Lung (tissue), 12 donors: ENCODE results near the gene RNF11. TPM values are rescaled to one million over a fixed set of nuclear protein-coding genes. Genes with fewer than 3 reads are reported as not detected.

Source experiments
- ATAC-seq: fragments of 200-7000 bp; cut with Tn5 transposase; one replicate; pipeline ENCODE4 v1.9.1; 2020; ENCODE audit warnings: moderate number of reproducible peaks; ENCODE audit not compliant: insufficient read depth, low FRiP score
- DNase-seq, 3 donors: peaks; one replicate each; pipeline ENCODE4 v3.0.0-alpha.2; 2013 to 2017
- H3K27ac ChIP-seq, 2 donors: one replicate each; pipeline ENCODE4 v1.5.1; 2013; ENCODE audit warnings: mild to moderate bottlenecking in 2 of 2, moderate library complexity in 2 of 2, control low read depth in 1 of 2, inconsistent platforms in 1 of 2, low read depth in 1 of 2, low read length in 1 of 2
- H3K27me3 ChIP-seq, 3 donors: one replicate each; pipeline ENCODE4 v1.5.1; 2013; ENCODE audit warnings: low read length in 2 of 3; ENCODE audit not compliant: control insufficient read depth in 3 of 3, insufficient read depth in 3 of 3
- H3K36me3 ChIP-seq, 4 donors: one replicate each; pipeline ENCODE4 v1.5.1; 2013; ENCODE audit warnings: low read length in 4 of 4, mild to moderate bottlenecking in 1 of 4, moderate library complexity in 1 of 4; ENCODE audit not compliant: control insufficient read depth in 4 of 4, insufficient read depth in 4 of 4
- H3K4me1 ChIP-seq, 5 donors: one replicate each; pipeline ENCODE4 v1.5.1; 2013; ENCODE audit warnings: low read length in 5 of 5, mild to moderate bottlenecking in 2 of 5, moderate library complexity in 1 of 5; ENCODE audit not compliant: control insufficient read depth in 5 of 5, insufficient read depth in 5 of 5
- H3K4me3 ChIP-seq: one replicate; pipeline ENCODE4 v1.5.1; 2013; ENCODE audit warnings: mild to moderate bottlenecking, control low read depth, moderate library complexity
- H3K9ac ChIP-seq, 2 donors: one replicate each; pipeline ENCODE4 v1.5.1; 2013; ENCODE audit warnings: low read length in 2 of 2, control low read depth in 1 of 2; ENCODE audit not compliant: insufficient read depth in 1 of 2
- H3K9me3 ChIP-seq, 4 donors: one replicate each; pipeline ENCODE4 v1.5.1; 2013; ENCODE audit warnings: low read length in 3 of 4, mild to moderate bottlenecking in 1 of 4, moderate library complexity in 1 of 4; ENCODE audit not compliant: control insufficient read depth in 4 of 4, insufficient read depth in 3 of 4
- CTCF ChIP-seq: IDR thresholded peaks from 2 replicates; pipeline ENCODE4 v1.5.1; 2012; ENCODE audit warnings: mild to moderate bottlenecking; ENCODE audit errors: control extremely low read depth, extremely low read depth
- WGBS, 2 donors: extraction: QIAGEN DNeasy Blood & Tissue Kit; methylation state at CpG; one replicate each; pipeline ENCODE4 v1.1.7; 2013; 5-methylcytosine and 5-hydroxymethylcytosine counted together
- polyA plus RNA-seq, 2 donors: library from polyadenylated mRNA; stranded (reverse); fragments of 200-250 nt; gene quantifications; one replicate each; pipeline ENCODE4 v1.2.1, GENCODE V29; 2013
- total RNA-seq, 2 donors: library from RNA; depleted of rRNA in 1 of 2; stranded (reverse); fragments of >200 nt in 1 of 2; gene quantifications; one replicate each; pipeline ENCODE4 v1.2.1, GENCODE V29; 2014 to 2021
- donor health status: control.
- donor health status: control.
- donor health status: Bipolar disorder and iron deficiency.
- donor health status: healthy.
- donor health status: DM: yes; HTN: yes; CAD: no.

Gene RNF11
- total and polyA plus RNA-seq, 4 donors = 36.6 to 149 (median 71.4) TPM

- no peaks in the 10 kb centered on the region for H3K36me3 ChIP-seq
- WGBS, 2 donors = 93 to 96% methylated on average over 17 of the region's 17 CpGs
- no peak overlapping the region for H3K4me3 ChIP-seq
- ATAC-seq (no peak), DNase-seq (no peak)
- H3K27ac ChIP-seq = no peak overlapping the region
- H3K9me3 ChIP-seq = no peaks in the 10 kb centered on the region
- H3K27me3 ChIP-seq = no peaks in the 10 kb centered on the region
- TF ChIP-seq CTCF = no peak
- H3K4me1 ChIP-seq = peaks cover 0 to 6% (median 0%) of the 10 kb centered on the region in 5 donors
- H3K9ac ChIP-seq = no peak overlapping the region
Measured at GRCh38 chr1:51295926-51296325, 59.9 kb downstream of the RNF11 start.

- Histone ChIP-seq H3K27ac (peak overlapping the region in 1 of 2 donors; percentile 6), H3K4me3 (no peak overlapping the region), H3K4me1 (peaks cover 0 to 6% (median 0%) of the 10 kb centered on the region in 5 donors), H3K9me3 (no peaks in the 10 kb centered on the region), H3K9ac (peak overlapping the region in 1 of 2 donors; percentile 52), H3K27me3 (no peaks in the 10 kb centered on the region), H3K36me3 (no peaks in the 10 kb centered on the region)
- peak; percentile 96 for ATAC-seq
- peak; percentile 73 for TF ChIP-seq CTCF
- peak; percentile 84 to 86 (median 86) for DNase-seq
- 21 to 22% methylated on average over 33 of the region's 33 CpGs for WGBS, 2 donors
Measured at GRCh38 chr1:51296383-51297357, 60.6 kb downstream of the RNF11 start.

GRCh38 chr1:51297401-51298321, 61.6 kb downstream of the RNF11 start:
- Histone ChIP-seq H3K27me3 (no peaks in the 10 kb centered on the region), H3K36me3 (no peaks in the 10 kb centered on the region), H3K4me1 (peaks cover 0 to 6% (median 0%) of the 10 kb centered on the region in 5 donors), H3K4me3 (no peak overlapping the region), H3K27ac (peak overlapping the region in 1 of 2 donors; percentile 6), H3K9ac (no peak overlapping the region), H3K9me3 (no peaks in the 10 kb centered on the region)
- 84 to 86% methylated on average over 25 of the region's 25 CpGs for WGBS, 2 donors
- no peak for DNase-seq
- no peak for TF ChIP-seq CTCF
- no peak for ATAC-seq
